D721Med (cell line): ENCODE measurements around the gene LRRC66.
A peak's percentile ranks its signal among the peaks of the same experiment; 100 is the strongest.

Source experiments
- DNase-seq: peaks from one replicate; pipeline ENCODE4 v3.0.0; 2011; ENCODE audit warnings: low spot score; ENCODE audit not compliant: insufficient read length
- FAIRE-seq: peaks from 2 replicates; lab custom pipeline; 2011; peaks lifted over from hg19 to GRCh38; lab: Jason Lieb, UNC
- TF ChIP-seq, protein P1 (sequence below): IDR thresholded peaks from 2 replicates; pipeline ENCODE4 v1.5.1; 2012; ENCODE audit warnings: mild to moderate bottlenecking, control low read depth; ENCODE audit not compliant: insufficient read depth; ENCODE audit errors: missing control alignments

Gene LRRC66

DNA sequence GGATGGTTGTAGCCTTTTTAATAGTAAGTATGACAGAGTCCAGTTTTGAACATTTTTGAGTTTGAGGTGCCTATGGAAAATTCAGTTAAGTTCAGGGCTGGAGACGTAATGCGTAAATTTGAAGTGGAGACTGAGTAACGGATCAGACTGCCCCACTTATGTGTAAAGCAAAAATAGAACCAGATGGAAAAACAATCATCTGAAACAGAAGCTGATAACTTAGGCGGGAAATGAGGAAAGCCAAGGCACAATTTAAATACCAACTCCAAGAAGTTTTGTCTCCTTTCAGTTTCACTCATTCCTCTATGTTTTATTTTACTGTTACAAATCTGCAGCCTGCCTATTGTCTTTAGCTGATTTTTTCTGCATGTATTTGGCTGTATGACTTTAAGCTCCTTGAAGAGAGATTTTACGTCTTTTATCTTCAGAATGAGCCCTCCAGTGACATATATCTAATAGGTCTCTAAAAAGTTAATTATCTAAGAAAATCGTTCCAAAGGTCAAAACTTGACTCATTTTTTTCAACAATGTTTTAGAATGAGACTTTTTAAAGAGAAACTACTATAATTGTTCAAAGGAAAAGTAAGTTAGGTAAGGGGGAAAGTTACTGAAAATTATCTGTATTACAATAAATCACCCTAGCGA, 16.8 kb upstream of the LRRC66 start:
- FAIRE-seq (no peak), DNase-seq (no peak)
- TF ChIP-seq, protein P1, sequence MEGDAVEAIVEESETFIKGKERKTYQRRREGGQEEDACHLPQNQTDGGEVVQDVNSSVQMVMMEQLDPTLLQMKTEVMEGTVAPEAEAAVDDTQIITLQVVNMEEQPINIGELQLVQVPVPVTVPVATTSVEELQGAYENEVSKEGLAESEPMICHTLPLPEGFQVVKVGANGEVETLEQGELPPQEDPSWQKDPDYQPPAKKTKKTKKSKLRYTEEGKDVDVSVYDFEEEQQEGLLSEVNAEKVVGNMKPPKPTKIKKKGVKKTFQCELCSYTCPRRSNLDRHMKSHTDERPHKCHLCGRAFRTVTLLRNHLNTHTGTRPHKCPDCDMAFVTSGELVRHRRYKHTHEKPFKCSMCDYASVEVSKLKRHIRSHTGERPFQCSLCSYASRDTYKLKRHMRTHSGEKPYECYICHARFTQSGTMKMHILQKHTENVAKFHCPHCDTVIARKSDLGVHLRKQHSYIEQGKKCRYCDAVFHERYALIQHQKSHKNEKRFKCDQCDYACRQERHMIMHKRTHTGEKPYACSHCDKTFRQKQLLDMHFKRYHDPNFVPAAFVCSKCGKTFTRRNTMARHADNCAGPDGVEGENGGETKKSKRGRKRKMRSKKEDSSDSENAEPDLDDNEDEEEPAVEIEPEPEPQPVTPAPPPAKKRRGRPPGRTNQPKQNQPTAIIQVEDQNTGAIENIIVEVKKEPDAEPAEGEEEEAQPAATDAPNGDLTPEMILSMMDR, result no peak

DNA sequence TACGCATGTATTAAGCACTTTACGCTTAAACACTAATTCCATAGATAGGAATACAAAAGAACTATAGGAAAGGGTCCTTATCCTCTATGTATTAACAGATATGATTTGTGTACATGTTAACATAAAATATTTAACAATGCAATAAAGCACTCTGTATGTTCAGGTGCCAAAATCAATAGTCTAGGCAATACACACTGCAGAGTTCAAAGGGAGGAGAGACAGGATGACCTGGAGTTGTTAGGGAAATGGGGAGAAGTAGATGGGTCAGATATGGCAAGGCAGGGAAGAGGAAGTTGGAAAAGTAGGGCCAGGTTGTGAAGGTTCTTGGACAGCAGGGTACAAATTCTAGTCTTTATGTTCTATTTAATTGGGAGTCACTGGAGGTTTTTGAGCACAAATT, 15.0 kb upstream of the LRRC66 start:
- TF ChIP-seq, protein P1, result no peak
- no peak for FAIRE-seq
- DNase-seq, result no peak

DNA sequence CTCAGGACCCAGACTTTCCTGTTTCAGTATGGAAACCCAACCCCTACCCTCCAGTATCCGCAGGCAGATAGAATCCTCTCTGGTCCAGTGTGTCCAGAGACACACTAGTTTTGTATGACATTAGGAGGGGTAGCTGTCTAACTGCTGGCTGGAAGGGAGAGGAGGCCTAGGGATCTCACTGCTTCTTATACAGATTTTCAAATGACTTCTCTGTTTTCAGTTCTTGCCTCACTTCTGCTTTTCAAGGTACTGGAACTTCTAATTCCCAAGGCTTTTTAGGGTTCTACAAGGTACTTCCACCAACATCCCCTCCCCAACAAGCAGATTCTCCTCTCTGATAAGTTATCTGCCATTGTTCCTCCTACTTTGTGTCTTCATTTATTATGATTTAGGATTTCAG, 11.8 kb upstream of the LRRC66 start:
- DNase-seq (no peak), FAIRE-seq (no peak)
- TF ChIP-seq, protein P1, result no peak

DNA sequence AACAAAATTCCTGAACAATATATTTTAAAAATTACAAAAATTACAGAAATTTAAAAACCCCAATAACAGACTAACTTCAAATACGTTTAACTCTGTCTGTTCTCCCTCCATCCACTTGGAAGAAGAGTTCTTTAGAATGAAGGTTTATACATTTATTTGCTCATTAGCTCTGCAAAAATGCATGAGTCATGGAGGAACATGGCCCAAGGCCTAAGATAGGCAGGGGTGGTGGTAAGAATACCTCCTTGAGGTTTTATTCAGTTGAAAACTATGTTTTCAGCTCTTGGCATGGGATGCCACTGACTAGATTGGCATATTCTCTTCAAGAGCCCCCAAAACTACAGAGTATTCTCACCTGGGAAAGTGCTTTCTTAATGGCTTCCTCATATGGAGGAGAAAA, 8.8 kb upstream of the LRRC66 start:
- TF ChIP-seq, protein P1, result no peak
- no peak for DNase-seq
- no peak for FAIRE-seq

DNA sequence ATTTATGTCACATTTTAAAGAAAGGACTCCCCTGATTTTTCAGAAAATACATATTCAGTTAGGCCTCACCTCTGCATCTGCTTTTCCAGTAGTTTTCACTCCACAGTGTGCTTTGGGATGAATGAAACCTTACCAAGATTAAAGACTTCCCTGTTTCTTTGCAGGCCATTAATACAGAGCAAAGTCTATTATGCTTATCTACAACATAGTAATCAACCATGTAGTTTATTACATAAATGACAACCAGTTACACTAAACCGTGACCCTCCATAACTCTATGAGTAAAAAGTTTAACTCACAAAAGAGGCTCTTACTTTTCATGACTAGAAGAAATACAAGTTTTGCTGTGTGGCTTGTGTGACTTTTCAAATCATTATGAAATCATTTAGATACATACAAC, 2.3 kb downstream of the LRRC66 start:
- DNase-seq (no peak), FAIRE-seq (no peak)
- TF ChIP-seq, protein P1, result no peak

DNA sequence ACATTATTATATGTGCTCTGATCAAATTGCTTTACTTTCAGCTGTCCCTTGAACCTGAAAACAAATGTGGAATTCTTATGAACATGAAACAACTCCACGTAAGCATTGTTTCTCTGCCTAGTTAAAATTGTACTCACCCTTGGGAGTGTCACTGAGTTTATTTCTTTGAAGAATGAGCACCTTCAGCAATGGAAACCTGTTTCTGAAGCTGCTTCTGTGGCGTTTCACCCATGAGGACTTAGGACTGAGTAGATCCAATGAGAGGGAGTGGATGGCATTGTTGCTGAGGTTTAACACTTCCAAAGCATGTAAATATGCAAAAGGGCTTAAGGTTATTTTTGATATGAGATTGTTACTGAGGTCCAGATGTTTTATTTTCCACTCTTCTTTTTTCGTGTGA, 3.2 kb downstream of the LRRC66 start:
- no peak for DNase-seq
- FAIRE-seq, result no peak
- TF ChIP-seq, protein P1, result no peak

DNA sequence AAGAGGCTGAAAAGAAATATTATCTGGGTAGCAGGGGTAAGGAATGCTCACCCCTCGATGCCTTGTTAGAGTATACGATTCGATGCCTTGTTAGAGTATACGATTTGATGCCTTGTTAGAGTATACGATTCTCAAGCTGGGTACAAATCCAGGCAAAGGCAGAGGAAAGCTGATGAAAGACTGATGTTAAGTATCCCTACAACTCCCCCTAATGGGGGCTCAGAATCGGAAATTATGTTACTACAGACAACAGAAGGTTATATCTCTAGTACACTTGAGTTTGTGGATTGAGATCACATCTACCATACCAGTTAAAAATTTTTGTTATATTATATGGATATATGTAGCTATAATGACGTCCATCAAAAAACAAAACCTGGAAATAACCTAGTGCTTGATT, 4.8 kb downstream of the LRRC66 start:
- DNase-seq (no peak), FAIRE-seq (no peak)
- TF ChIP-seq, protein P1, result peak; percentile 50
